ENCODE measurements around the gene ELOA.
"Not testable (repeated sequence)": the region's sequence is repeated elsewhere in the genome, so short reads cannot be mapped to it uniquely, and the experiment has no call there.

The ELOA gene, protein sequence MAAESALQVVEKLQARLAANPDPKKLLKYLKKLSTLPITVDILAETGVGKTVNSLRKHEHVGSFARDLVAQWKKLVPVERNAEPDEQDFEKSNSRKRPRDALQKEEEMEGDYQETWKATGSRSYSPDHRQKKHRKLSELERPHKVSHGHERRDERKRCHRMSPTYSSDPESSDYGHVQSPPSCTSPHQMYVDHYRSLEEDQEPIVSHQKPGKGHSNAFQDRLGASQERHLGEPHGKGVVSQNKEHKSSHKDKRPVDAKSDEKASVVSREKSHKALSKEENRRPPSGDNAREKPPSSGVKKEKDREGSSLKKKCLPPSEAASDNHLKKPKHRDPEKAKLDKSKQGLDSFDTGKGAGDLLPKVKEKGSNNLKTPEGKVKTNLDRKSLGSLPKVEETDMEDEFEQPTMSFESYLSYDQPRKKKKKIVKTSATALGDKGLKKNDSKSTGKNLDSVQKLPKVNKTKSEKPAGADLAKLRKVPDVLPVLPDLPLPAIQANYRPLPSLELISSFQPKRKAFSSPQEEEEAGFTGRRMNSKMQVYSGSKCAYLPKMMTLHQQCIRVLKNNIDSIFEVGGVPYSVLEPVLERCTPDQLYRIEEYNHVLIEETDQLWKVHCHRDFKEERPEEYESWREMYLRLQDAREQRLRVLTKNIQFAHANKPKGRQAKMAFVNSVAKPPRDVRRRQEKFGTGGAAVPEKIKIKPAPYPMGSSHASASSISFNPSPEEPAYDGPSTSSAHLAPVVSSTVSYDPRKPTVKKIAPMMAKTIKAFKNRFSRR

DNA sequence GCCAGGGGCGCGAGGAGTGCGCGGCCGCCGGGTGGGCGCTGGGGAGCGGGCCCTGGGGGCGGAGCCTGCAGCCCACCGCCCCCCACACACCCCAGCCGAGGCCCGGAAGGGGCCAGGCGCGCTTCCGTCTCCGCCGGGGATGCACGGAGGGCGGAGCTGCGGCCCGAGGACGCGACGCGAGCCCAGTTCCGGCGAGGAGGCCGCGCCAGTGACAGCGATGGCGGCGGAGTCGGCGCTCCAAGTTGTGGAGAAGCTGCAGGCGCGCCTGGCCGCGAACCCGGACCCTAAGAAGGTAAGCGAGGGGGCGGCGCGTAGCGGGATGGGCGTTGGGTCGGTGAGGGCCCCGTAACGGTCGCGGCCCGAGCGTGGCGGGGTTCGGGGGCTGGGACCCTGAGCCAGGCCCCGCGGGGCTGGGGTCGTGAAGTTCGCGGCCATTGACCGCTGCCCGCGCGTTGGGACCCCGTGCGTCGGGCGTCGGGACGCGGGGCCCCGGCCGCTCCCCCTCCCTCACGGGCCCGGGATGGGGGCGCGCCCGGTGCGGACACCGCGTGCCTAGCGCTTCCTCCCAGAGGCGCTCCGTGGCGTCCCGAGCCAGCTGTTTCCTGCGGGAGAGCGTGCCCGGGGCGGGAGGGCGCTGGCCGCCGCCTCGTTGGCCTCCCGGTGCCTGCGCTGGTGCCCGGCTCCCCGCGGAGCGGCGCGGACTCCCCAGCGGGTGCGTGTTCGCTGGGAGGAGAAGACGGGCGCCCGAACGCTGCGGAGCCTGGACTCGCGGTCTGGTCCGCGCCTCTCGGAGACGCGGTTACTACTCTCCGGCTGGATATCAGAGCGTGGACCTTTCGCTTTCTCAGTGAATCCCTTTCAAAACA, at the start of gene ELOA:
TSS of gene ELOA (plus strand) at position 185 of the 866 bp plus-strand sequence. CDS start at position 218, 33 bp downstream.
- peak; percentile 82 to 87 for DNase-seq

DNA sequence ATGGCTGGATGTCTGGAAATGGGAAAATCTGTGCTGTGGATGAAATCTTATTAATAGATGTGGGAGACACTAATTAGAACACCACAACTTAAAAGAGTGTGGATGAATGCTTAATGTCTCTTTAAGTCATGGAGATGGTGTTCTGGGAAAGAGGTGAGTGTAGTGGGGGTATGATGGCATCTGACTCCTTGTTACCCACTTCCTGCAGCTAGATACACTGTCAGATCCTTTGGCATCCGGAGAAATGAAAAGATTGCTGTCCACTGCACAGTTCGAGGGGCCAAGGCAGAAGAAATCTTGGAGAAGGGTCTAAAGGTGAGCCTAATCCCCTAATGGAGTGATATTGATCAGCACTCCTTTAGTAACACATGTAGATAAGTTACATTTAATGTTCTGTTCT, 49.7 kb upstream of the ELOA start:
- no peak for DNase-seq

DNA sequence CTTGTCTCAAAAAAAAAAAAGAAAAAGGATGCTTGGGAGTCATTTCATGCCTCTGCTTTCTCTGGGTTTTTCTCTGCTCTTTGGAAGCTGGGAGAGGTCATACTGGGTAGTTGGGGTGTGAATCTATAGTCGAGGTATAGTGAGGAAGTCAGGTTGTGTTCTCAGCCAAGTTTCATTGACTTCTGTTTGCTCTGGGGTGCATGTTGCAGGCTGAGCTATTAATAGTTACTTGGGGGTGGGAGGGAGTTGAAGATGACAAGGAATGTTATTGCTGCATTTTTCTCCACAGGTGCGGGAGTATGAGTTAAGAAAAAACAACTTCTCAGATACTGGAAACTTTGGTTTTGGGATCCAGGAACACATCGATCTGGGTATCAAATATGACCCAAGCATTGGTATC, 48.9 kb upstream of the ELOA start:
- no peak for DNase-seq

DNA sequence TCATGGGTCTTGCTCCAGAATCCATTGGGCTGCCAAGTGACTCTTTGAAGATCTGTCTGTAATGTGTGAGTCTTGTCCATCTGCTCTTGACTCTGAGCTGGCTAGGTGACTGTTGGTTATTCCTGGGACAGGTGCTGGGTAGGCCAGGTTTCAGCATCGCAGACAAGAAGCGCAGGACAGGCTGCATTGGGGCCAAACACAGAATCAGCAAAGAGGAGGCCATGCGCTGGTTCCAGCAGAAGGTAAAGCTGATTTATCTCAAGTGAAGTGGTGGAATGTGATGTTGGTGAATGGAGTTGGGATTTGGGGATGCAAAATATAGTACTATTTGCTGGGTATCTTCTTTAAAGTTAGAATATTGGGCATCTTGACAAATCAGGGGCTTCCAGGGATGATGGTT, 47.6 kb upstream of the ELOA start:
- no peak for DNase-seq

DNA sequence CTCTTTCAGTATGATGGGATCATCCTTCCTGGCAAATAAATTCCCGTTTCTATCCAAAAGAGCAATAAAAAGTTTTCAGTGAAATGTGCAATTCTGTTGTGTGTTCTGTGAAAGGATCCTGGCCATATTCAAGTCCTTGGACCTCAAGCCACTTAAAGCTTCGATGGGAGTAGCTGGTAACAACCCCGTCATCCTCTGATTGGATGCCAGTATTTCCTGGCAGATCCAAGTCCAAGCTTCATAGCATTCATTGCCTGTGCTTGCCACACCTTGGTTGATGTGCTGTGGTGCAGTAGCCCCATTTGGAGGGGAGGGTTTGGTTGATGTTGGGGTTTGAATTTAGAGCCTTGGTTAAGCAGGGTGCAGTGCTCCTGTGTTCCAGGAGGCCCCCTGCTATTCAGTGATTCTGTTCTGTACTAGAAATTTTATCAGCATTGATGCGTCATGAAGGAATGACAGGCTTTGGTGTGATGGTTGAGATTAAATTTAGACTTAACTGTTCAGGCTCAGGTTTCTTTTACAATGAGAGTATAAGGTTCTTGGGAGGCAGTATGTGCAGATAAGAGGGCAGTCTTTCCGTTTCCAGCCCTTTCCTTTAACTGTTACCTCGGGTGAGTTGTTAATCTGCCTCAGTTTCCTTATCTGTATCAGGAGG, 46.8 kb upstream of the ELOA start:
- DNase-seq = no peak

DNA sequence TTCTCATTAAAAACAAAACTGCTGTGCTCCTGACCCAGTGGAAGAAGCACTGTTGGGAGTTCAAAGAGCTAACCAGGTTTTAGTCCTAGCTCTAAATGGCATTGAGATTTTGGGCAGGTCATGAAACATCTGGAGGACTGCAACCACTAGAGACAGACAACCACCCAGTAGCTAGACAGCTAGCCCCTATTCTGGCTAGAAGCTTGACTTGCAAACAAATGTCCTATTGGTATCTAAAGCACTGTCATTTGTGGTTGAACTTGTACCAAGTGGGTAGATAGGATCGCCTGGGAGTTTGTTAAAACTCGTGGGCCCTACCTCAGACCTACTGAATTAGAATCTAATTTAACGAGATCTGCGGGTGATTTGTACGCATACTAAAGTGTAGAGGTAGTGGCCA, 44.8 kb upstream of the ELOA start:
- DNase-seq = no peak

DNA sequence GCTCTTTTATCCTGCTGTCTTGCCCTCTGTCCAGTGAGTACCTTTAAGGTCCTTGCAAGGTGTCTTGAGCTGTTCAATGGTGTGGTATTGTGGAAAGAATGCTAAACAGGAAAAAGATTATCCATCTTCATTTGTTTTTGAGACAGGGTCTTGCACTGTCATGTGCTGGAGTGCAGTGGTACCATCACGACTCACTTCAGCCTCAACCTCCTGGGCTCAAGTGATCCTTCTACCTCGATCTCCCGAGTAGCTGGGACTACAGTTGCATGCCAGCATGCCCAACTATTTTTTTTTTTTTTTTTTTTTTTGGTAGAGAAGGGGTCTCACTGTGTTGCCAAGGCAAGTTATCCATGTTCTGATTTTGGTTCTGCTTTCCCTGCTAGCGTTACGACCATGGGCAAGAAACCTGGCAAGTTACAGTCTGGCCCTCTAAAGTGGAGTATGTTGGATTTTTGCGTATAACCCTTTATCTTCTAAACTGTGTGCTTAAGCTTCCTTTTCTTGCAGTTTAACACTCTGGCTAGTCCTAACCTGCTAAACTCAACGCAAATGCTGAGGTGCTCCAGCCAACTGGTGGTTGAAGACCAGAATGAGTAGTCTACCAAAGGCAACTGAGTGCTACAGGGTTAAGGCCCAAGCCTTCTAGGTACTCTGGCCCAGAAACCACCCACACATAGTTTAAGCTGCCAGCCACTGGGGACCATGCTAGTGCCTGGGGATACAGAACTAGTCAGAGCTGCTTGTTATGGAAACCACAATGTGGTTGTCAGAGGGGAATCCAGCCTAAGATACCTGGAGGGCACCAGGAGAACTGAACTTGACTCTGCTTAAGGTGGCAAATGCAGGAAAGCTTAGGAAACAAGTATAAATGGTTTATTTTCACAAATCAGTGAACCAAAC, 43.7 kb upstream of the ELOA start:
- no peak for DNase-seq

DNA sequence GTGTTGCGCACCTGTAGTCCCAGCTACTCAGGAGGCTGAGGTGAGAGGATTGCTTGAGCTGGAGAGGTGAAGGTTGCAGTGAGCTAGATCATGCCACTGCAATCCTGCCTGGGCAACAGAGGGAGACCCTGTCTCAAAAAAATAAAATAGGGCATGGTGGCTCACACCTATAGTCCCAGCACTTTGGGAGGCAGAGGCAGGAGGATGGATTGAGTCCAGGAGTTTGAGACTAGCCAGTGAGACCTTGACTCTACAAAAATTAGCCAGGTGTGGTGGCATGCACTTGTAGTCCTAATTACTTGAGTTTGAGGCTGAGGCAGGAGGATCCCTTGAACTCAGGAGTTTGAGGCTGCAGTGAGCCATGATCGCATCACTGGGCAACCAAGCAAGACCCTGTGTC, 42.0 kb upstream of the ELOA start:
- no peak for DNase-seq

DNA sequence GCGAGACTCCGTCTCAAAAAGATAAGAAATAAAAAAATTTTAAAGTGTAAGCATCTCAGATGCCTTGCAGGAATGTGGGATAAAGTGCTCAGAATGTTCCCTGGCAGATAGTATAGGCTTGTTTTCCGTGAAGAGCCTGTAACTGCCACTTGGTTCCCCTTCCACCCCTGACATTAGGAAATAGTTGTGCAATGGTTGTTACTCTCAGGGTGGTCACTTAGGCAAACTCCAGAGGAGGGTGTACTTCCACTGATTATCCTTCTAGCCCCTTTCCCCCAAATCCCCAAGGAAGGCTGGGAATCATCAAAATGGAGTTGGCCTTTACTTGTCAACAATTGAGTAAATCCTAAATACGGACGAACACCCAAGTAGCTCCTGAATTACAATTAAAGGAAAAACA, 41.3 kb upstream of the ELOA start:
- DNase-seq = no peak

DNA sequence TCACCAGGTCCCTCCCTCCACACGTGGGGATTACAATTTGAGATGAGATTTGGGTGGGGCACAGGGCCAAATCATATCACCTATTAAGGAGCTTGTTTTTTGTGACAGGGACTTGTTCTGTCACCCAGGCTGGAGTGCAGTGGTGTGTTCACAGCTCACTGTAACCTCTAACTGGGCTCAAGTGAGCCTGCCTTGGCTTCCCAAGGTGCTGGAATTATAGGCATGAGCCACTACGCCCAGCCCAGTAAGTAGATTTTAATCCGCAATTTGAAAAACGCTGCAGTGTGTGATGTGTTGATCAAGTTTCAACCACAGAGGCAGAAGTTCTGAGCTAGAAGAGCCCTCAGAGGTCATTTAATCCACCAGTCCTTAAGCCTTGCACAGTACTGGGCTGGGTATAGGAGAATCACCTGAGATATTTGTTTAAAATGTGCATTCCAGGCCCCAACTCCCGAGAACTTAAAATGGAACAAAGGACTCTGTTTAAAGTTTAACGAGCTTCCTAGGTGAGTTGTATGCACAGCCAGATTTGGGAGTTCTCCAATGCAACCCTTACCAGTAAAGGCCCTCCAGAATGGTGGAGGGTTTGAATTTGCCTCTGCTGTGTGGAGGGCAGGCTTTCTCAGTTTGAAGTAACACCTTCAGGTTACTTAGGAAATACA, 38.3 kb upstream of the ELOA start:
- DNase-seq = no peak

DNA sequence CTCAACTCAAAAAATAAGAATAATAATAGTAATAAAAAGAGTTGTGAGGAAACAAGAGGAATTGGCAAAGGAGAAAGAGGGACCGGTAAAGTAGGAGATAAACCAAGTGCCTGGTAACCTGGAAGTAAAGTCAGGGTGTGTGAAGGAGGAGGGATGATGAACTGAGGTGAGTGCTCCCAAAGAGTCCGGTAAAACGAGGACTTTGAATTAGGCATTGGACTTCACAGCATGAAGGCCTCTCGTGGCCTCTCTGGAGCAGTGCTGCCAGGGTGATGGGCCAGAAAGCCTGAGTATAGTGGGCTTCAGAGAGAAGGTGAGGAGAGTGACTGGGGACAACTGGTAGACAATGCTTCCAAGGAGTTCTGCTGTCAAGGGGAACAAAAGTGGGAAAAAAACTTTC, 34.0 kb upstream of the ELOA start:
- DNase-seq = no peak

DNA sequence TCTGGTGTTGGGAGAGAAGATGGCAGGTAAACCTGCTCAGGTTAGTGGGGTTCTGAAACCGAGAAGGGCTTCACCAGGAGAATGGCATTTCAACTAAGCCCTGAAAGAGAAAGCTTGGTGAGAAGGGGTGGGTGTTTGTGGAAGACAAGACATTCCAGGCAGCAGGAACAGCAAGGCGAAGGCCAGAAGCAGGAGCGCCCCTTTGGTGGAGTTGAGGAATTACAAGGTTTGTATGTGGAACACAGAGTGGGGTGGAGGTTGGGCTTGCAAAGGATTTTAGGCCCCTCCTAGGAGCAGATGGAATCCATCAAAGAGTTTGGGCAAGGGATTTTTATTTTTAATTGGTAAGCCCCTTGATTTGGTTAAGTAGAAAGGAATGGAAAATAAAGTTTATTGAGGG, 24.8 kb upstream of the ELOA start:
- DNase-seq = no peak

DNA sequence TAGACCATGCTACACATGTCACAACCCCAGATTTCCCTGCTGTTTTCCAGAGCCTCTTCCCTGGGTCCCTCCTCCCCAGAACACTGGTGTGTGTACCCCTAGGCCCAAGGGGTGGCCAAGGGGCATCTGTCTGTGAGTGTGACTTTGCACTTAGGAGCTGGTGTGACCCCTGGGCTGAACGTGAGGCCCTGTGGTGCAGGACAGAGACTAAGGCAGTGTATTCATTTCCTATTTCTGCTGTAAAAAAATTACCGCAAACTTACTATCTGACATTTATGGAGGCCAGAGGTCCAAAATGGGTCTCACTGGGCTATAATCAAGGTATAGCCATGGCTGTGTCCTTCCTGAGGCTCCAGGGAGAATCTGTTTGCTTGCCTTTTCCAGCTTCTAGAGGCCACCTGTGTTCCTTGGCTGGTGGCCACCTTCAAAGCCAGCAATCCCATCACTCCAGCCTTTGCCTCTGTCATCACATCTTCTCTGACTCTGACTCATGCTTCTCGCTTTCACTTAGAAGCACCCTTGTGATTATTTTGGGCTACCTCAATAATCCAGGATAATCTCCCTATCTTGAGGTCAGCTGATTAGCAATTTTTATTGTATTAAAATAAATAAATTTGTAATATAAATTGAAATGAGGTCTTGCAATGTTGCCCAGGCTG, 24.0 kb upstream of the ELOA start:
- DNase-seq = no peak

DNA sequence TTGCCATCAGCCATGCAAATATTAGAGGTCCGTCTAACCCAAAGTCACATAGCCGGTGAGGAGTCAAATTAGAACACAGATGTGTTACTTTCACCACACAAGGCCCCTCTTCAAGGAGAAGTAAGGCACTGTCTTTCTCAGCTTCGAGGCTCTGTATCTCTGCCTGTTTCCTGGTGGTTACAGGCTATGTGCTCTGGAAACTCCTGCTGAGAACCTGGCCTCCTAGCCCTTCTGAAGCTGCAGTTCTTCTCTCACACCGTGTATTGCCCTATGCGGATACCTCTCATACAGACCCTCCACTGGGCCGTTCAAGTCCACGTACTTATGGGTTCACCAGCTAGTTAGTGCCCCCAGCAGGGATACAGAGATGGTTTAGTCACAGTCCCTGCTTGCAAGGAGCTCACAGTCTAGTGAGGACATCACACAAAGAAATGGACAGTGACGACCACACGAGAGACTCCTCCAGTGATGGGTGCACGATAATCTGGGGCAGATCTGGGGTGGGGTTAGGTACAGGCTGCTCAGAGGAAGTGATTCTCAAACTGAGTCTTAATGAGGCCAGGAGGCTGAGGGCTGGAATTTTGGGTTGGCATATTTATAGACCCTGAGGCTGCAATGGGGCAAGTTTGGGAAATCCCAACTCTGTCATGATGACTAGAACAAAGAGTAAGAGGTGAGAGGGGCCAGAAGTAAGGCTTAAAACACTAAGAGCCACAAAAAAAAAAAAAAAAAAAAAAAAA, 22.8 kb upstream of the ELOA start:
- DNase-seq = no peak

DNA sequence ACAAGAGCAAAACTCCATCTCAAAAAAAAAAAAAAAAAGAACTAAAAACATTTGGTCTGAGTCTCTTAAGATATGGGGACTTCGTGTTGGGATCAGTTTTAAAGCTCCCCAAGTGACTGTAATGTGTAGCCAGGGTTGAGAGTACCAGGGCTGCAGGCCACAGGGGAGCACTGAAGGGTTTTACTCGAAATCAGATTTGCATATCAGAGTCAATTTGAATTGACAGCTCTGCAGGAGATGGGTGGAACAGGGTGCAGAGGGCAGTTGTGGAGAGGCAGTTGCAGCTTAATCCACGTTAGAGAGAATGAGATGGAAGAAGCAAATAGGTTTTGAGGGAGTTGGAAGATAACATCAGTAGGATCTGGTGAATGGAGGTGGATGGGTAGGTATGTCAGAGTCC, 20.6 kb upstream of the ELOA start:
- no peak for DNase-seq

DNA sequence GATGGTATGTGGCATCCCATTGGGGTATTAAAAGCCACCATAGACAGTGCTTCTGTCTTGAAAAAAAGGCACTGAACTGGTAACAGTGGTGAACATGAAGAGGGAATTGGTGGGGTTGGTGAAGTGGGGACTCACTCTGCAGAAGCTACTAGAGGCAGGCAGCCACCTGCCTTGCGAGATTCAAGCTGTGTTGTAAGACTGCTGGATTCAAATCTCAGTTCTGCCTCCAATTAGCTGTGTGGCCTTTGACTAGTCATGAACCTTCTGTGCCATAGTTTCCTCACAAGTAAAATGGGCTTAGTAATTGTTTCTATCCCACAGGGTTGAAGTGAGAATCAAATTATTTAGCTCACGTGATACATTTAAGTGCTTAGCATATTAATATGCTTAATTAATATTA, 16.6 kb upstream of the ELOA start:
- DNase-seq = no peak

DNA sequence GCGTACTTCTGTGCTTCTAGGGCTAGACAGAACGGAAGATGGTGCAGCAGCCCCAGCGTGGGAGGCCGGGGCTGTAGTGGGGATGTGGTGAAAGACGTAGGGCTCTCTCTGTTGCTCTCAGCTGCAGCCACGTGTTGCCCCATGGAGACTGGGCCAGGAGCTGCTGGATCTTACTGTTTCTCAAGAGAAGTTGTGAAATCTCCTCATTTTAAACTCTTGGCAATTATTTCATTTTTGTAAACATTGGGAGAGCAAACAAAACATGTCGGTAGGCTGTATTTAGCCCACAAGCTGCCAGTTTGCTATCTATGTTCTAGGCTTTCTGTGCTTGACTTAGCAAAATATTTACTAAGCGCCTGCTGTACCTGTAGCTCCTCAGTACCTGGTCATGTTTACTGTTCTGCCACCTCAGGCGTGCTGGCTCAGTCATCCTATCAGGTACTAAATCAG, 15.9 kb upstream of the ELOA start:
- peak; percentile 13 to 67 for DNase-seq

DNA sequence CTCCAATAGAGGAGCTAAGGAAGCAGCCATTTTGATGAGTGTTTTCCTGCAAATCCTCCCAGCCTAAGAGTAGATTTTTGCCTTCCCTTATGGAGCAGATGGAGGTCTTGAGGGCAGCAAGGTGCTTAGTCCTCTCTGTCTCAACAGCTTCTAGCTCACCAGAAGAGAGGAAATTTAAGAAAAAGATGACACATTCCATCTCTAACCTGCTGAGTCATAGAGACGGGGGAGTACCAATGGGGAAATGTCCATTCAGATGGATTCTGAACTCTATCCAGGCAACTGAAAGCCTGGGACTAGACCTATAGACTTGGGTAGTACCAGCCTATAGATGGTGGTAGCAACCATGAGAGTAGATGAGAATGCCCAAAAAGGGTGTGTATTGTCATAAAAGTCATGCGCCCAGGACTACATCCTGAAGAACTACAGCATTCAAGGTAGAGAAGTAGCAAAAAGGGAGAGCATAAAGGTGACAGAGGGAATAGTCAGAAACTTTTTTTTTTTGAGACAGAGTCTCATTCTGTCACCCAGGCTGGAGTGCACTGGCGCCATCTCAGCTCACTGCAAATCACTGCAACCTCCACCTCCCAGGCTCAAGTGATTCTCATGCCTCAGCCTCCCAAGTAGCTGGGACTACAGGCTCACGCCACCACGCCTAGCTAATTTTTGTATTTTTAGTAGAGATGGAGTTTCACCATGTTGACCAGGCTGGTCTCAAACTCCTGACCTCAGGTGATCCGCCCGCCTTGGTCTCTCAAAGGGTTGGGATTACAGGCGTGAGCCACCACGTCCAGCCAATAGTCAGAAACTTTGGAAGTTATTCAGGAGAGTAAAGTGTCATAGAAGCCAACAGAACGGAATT, 10.7 kb upstream of the ELOA start:
- no peak for DNase-seq

DNA sequence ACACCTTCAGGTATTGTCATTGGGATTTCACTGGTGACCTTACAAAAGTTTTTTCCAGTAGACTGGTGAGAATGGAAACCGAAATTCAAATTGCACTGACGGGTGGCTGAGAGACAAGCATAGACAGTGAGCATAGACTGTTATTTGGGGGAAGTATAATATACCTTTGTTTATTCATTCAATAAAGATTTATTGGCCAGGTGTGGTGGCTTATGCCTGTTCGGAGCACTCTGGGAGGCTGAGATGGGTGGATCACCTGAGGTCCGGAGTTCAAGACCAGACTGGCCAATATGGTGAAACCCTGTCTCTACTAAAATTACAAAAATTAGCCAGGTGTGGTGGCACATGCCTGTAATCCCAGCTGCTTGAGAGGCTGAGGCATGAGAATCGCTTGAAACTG, 10.0 kb upstream of the ELOA start:
- not testable (repeated sequence) for DNase-seq

Measured in NCI-H2081 (cell line).